Spinal cord (tissue), 10 donors: Measurements from ENCODE around the gene RPS10. TPM values are rescaled to one million over a fixed set of nuclear protein-coding genes. Genes with fewer than 3 reads are reported as not detected.
A peak's percentile ranks its signal among the peaks of the same experiment; 100 is the strongest.

ENCODE experiments used
- DNase-seq, 6 donors: peaks; one replicate each; pipeline versions ENCODE4 v3.0.0 to v3.0.0-alpha.2; 2013 to 2015; ENCODE audit warnings: low spot score in 6 of 6, low read depth in 4 of 6
- H3K27ac ChIP-seq: one replicate; pipeline ENCODE4 v1.5.1; 2013; ENCODE audit warnings: low read depth, low read length, control low read depth
- H3K27me3 ChIP-seq: one replicate; pipeline ENCODE4 v1.6.1; 2013; ENCODE audit warnings: low read length; ENCODE audit not compliant: control insufficient read depth, insufficient read depth
- H3K36me3 ChIP-seq: one replicate; pipeline ENCODE4 v1.6.1; 2013; ENCODE audit warnings: low read length; ENCODE audit not compliant: control insufficient read depth, insufficient read depth
- H3K4me1 ChIP-seq: one replicate; pipeline ENCODE4 v1.6.1; 2013; ENCODE audit warnings: low read length; ENCODE audit not compliant: control insufficient read depth, insufficient read depth
- H3K4me3 ChIP-seq: one replicate; pipeline ENCODE4 v1.5.1; 2013; ENCODE audit warnings: low read depth, low read length, control low read depth
- H3K9me3 ChIP-seq: one replicate; pipeline ENCODE4 v1.6.1; 2013; ENCODE audit warnings: low read length; ENCODE audit not compliant: control insufficient read depth, insufficient read depth
- WGBS: methylation state at CpG from one replicate; pipeline ENCODE4 v1.1.5; 2013; ENCODE audit warnings: missing lambda C conversion rate; ENCODE audit not compliant: insufficient coverage; 5-methylcytosine and 5-hydroxymethylcytosine counted together
- long read RNA-seq, 4 donors: transcript quantifications; one replicate each; lab custom pipeline, GENCODE V29; 2026
- polyA plus RNA-seq, 2 donors: library from polyadenylated mRNA; unstranded; fragments of 120-200 nt; gene quantifications; one replicate each; pipeline ENCODE4 v1.2.1, GENCODE V29; 2013; ENCODE audit not compliant: insufficient read length in 2 of 2
- total RNA-seq, 2 donors: library from RNA; depleted of rRNA in 1 of 2; stranded (reverse); fragments of 120-200 nt in 1 of 2; fragments of >200 nt in 1 of 2; gene quantifications; one replicate each; pipeline versions ENCODE4 v1.2.3 to v1.2.4, GENCODE V29; 2013 to 2014
- donor health status: healthy.

Gene RPS10
- total RNA-seq: 1,000 to 10,000 TPM in 1 of 2 donors, 100 to 1,000 TPM in 1; 818 to 2,031 TPM
- polyA plus RNA-seq: 100 to 1,000 TPM; 803 to 871 TPM
- long read RNA-seq, donor 1, transcript RPS10-209 (6 exons, 588 nt): major isoform, 462 of 801 reads
- long read RNA-seq, donor 1, transcript RPS10-208 (5 exons, 1,407 nt): minor isoform, 13 of 801 reads
- long read RNA-seq, donor 1, transcript RPS10-206 (6 exons, 781 nt): minor isoform, 21 of 801 reads
- long read RNA-seq, donor 1, transcript RPS10-205 (3 exons, 734 nt): minor isoform, 12 of 801 reads
- long read RNA-seq, donor 1, partial matches to known transcripts: 259 of 801 reads
- long read RNA-seq, donor 1, other reads (novel, unspliced or antisense): 34 of 801 reads
- long read RNA-seq, donor 2, transcript RPS10-209 (6 exons, 588 nt): major isoform, 222 of 305 reads
- long read RNA-seq, donor 2, transcript RPS10-206 (6 exons, 781 nt): minor isoform, 16 of 305 reads
- long read RNA-seq, donor 2, partial matches to known transcripts: 61 of 305 reads
- long read RNA-seq, donor 2, other reads (novel, unspliced or antisense): 0 of 305 reads
- long read RNA-seq, donor 3, transcript RPS10-206 (6 exons, 781 nt): minor isoform, 9 of 400 reads
- long read RNA-seq, donor 3, transcript RPS10-208 (5 exons, 1,407 nt): minor isoform, 11 of 400 reads
- long read RNA-seq, donor 3, transcript RPS10-209 (6 exons, 588 nt): major isoform, 284 of 400 reads
- long read RNA-seq, donor 3, partial matches to known transcripts: 92 of 400 reads
- long read RNA-seq, donor 3, other reads (novel, unspliced or antisense): 0 of 400 reads
- long read RNA-seq, donor 4, transcript RPS10-205 (3 exons, 734 nt): minor isoform, 26 of 3,536 reads
- long read RNA-seq, donor 4, transcript RPS10-209 (6 exons, 588 nt): major isoform, 2,414 of 3,536 reads
- long read RNA-seq, donor 4, transcript RPS10-208 (5 exons, 1,407 nt): minor isoform, 43 of 3,536 reads
- long read RNA-seq, donor 4, transcript RPS10-206 (6 exons, 781 nt): minor isoform, 14 of 3,536 reads
- long read RNA-seq, donor 4, partial matches to known transcripts: 942 of 3,536 reads
- long read RNA-seq, donor 4, other reads (novel, unspliced or antisense): 97 of 3,536 reads

- H3K4me3 ChIP-seq: peak within 1 kb of the TSS; percentile 74
- H3K27ac ChIP-seq: peak within 1 kb of the TSS; percentile 88
- H3K27me3 ChIP-seq: no peaks in the 10 kb centered on the region
- H3K36me3 ChIP-seq: peaks cover 39% of the 10 kb centered on the region
- 0% methylated on average over 47 of the region's 58 CpGs for WGBS
- no peaks in the 10 kb centered on the region for H3K9me3 ChIP-seq
- DNase-seq: peak; percentile 83 to 98 (median 90)
- H3K4me1 ChIP-seq: peaks cover 12% of the 10 kb centered on the region
Measured at GRCh38 chr6:34425498-34426410, at the start of gene RPS10. RPS10 (minus strand) TSS chr6:34426069; CDS start chr6:34425221, 848 bp downstream.

GRCh38 chr6:34475238-34475682 is 49.4 kb upstream of the RPS10 start:
- no peaks in the 10 kb centered on the region for H3K27me3 ChIP-seq
- WGBS: 12% methylated on average over 2 of the region's 5 CpGs
- peak in 1 of 6 donors; percentile 52 for DNase-seq
- H3K36me3 ChIP-seq: no peaks in the 10 kb centered on the region
- peaks cover 2% of the 10 kb centered on the region for H3K4me1 ChIP-seq
- H3K9me3 ChIP-seq: no peaks in the 10 kb centered on the region
- H3K27ac ChIP-seq: no peak overlapping the region
- H3K4me3 ChIP-seq: no peak overlapping the region

GRCh38 chr6:34474754-34475153 is 48.9 kb upstream of the RPS10 start:
- DNase-seq: no peak
- H3K27me3 ChIP-seq: no peaks in the 10 kb centered on the region
- no peak overlapping the region for H3K27ac ChIP-seq
- 100% methylated on average over 2 of the region's 2 CpGs for WGBS
- no peak overlapping the region for H3K4me3 ChIP-seq
- no peaks in the 10 kb centered on the region for H3K9me3 ChIP-seq
- H3K36me3 ChIP-seq: no peaks in the 10 kb centered on the region
- H3K4me1 ChIP-seq: peaks cover 4% of the 10 kb centered on the region

GRCh38 chr6:34473967-34474366 is 48.1 kb upstream of the RPS10 start:
- Histone ChIP-seq H3K27ac (no peak overlapping the region), H3K4me3 (no peak overlapping the region), H3K27me3 (no peaks in the 10 kb centered on the region), H3K4me1 (peaks cover 8% of the 10 kb centered on the region), H3K36me3 (peaks cover 4% of the 10 kb centered on the region), H3K9me3 (no peaks in the 10 kb centered on the region)
- no peak for DNase-seq
- WGBS: no CpG with 5 or more reads among the region's 1 CpG

GRCh38 chr6:34472425-34472824 is 46.6 kb upstream of the RPS10 start:
- no CpG with 5 or more reads among the region's 5 CpGs for WGBS
- DNase-seq: no peak

GRCh38 chr6:34469499-34469898 is 43.6 kb upstream of the RPS10 start:
- DNase-seq: no peak
- Histone ChIP-seq H3K9me3 (no peaks in the 10 kb centered on the region), H3K4me1 (peaks cover 22% of the 10 kb centered on the region), H3K4me3 (no peak overlapping the region), H3K27me3 (peaks cover 11% of the 10 kb centered on the region), H3K27ac (no peak overlapping the region), H3K36me3 (peaks cover 4% of the 10 kb centered on the region)
- WGBS: 90% methylated on average over 3 of the region's 3 CpGs

More at GRCh38 chr6:34472425-34472824, 46.6 kb upstream of the RPS10 start:
- H3K4me3 ChIP-seq: no peak overlapping the region
- H3K36me3 ChIP-seq: peaks cover 4% of the 10 kb centered on the region
- H3K9me3 ChIP-seq: no peaks in the 10 kb centered on the region
- H3K4me1 ChIP-seq: peaks cover 8% of the 10 kb centered on the region
- no peak overlapping the region for H3K27ac ChIP-seq
- no peaks in the 10 kb centered on the region for H3K27me3 ChIP-seq

GRCh38 chr6:34468378-34468892 is 42.6 kb upstream of the RPS10 start:
- 83% methylated on average over 3 of the region's 4 CpGs for WGBS
- Histone ChIP-seq H3K36me3 (peaks cover 4% of the 10 kb centered on the region), H3K27ac (no peak overlapping the region), H3K4me1 (peaks cover 22% of the 10 kb centered on the region), H3K27me3 (peaks cover 11% of the 10 kb centered on the region), H3K4me3 (no peak overlapping the region), H3K9me3 (no peaks in the 10 kb centered on the region)
- DNase-seq: no peak

GRCh38 chr6:34466242-34467185 is 40.6 kb upstream of the RPS10 start:
- peaks cover 22% of the 10 kb centered on the region for H3K4me1 ChIP-seq
- no peak overlapping the region for H3K27ac ChIP-seq
- peak in 1 of 6 donors; percentile 13 for DNase-seq
- H3K36me3 ChIP-seq: peaks cover 4% of the 10 kb centered on the region
- H3K9me3 ChIP-seq: no peaks in the 10 kb centered on the region
- peak overlapping the region; percentile 37 for H3K4me3 ChIP-seq
- H3K27me3 ChIP-seq: peaks cover 11% of the 10 kb centered on the region
- WGBS: 12% methylated on average over 24 of the region's 28 CpGs
